Measurements from ENCODE around the gene ZDHHC12.

DNA sequence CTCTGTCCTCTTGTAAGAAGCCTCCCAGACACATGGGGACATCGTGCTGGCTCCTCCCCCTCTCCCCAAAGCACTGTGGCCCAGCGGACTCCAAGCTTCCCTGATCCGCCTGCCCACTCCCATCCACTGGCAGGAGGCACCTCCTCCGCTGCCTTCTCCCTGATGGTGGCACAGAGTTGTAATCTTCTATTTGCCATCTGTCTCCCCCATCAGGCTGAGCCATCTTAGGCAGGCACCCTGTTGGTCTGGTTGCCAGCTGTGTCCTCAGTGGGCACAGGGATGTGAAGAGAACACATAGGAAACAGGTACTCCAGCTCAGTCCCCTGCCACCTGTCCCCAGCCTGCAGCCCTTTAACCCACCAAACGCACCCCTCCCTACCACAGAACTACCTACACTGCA lies 5.4 kb upstream of the ZDHHC12 start:
- TF ChIP-seq, protein P1, sequence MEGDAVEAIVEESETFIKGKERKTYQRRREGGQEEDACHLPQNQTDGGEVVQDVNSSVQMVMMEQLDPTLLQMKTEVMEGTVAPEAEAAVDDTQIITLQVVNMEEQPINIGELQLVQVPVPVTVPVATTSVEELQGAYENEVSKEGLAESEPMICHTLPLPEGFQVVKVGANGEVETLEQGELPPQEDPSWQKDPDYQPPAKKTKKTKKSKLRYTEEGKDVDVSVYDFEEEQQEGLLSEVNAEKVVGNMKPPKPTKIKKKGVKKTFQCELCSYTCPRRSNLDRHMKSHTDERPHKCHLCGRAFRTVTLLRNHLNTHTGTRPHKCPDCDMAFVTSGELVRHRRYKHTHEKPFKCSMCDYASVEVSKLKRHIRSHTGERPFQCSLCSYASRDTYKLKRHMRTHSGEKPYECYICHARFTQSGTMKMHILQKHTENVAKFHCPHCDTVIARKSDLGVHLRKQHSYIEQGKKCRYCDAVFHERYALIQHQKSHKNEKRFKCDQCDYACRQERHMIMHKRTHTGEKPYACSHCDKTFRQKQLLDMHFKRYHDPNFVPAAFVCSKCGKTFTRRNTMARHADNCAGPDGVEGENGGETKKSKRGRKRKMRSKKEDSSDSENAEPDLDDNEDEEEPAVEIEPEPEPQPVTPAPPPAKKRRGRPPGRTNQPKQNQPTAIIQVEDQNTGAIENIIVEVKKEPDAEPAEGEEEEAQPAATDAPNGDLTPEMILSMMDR (conservative IDR thresholded peaks at IDR 0.05; ENCODE audit: low read depth, low read length): no peak
- TF ChIP-seq EZH2 (IDR thresholded peaks at IDR 0.05; ENCODE audit: borderline replicate concordance, low read depth, low read length, poor library complexity, severe bottlenecking): no peak

All from A673 (cell line).